HCT116 (cell line): ENCODE measurements around the gene SHANK3.
"Not testable (repeated sequence)": the region's sequence is repeated elsewhere in the genome, so short reads cannot be mapped to it uniquely, and the experiment has no call there.

Experiments used
- ATF3 ChIP-seq: IDR thresholded peaks from 2 replicates; pipeline ENCODE4 v1.6.1; 2012
- CTCF ChIP-seq, 3 experiments: fragments of 200-600 bp in 1 of 3; sonication (generic) in 1 of 3; IDR thresholded peaks in 2 of 3; conservative IDR thresholded peaks in 1 of 3; 2 replicates each; pipeline ENCODE4 v1.5.1; 2012 to 2017; ENCODE audit warnings: low read depth in 2 of 3, low read length in 2 of 3, antibody characterized with exemption in 1 of 3, borderline replicate concordance in 1 of 3, control low read depth in 1 of 3, mild to moderate bottlenecking in 1 of 3, mixed read lengths in 1 of 3, mixed run types in 1 of 3, moderate library complexity in 1 of 3; ENCODE audit not compliant: insufficient read depth in 1 of 3
- ZNF274 ChIP-seq: fragments of 200-500 bp; sonication (Bioruptor generic); IDR thresholded peaks from 2 replicates; pipeline ENCODE4 v1.6.1; 2014; ENCODE audit warnings: mild to moderate bottlenecking, low read depth, low read length, inconsistent platforms

- TF ChIP-seq ATF3; ZNF274; CTCF (IDR thresholded peaks at IDR 0.05 in 2 of 3, conservative IDR thresholded peaks at IDR 0.05 in 1 of 3; ENCODE audit: borderline replicate concordance in 1 of 3, insufficient read depth in 1 of 3, low read depth in 2 of 3, low read length in 2 of 3): not testable (repeated sequence)
Measured at GRCh38 chr22:50643021-50643820, 29.4 kb upstream of the SHANK3 start.
